Liver (tissue), 9 donors: ENCODE data around the gene DSTYK. TPM values are rescaled to one million over a fixed set of nuclear protein-coding genes. Genes with fewer than 3 reads are reported as not detected.

ENCODE experiments used
- DNase-seq: peaks from one replicate; pipeline ENCODE4 v3.0.0-alpha.2; 2017; ENCODE audit warnings: low spot score
- H3K27ac ChIP-seq, 2 donors: one replicate each; pipeline ENCODE4 v1.7.0; 2013; ENCODE audit warnings: inconsistent platforms in 2 of 2, low read length in 2 of 2, control low read depth in 1 of 2, low read depth in 1 of 2, mild to moderate bottlenecking in 1 of 2
- H3K27me3 ChIP-seq, 4 donors: one replicate each; pipeline versions ENCODE4 v1.6.1 to v1.7.0; 2013; ENCODE audit warnings: low read length in 3 of 4, inconsistent platforms in 1 of 4, mild to moderate bottlenecking in 1 of 4, moderate library complexity in 1 of 4; ENCODE audit not compliant: control insufficient read depth in 4 of 4, insufficient read depth in 4 of 4
- H3K36me3 ChIP-seq, 4 donors: one replicate each; pipeline versions ENCODE4 v1.6.1 to v1.7.0; 2013; ENCODE audit warnings: low read length in 3 of 4, mild to moderate bottlenecking in 3 of 4, low read depth in 1 of 4, moderate library complexity in 1 of 4; ENCODE audit not compliant: control insufficient read depth in 4 of 4, insufficient read depth in 3 of 4
- H3K4me1 ChIP-seq, 4 donors: one replicate each; pipeline versions ENCODE4 v1.6.1 to v1.7.0; 2013; ENCODE audit warnings: low read length in 3 of 4, mild to moderate bottlenecking in 3 of 4, moderate library complexity in 1 of 4; ENCODE audit not compliant: control insufficient read depth in 4 of 4, insufficient read depth in 4 of 4
- H3K4me3 ChIP-seq, 3 donors: one replicate each; pipeline versions ENCODE4 v1.6.1 to v1.7.0; 2013; ENCODE audit warnings: low read length in 3 of 3, control low read depth in 1 of 3, low read depth in 1 of 3, mild to moderate bottlenecking in 1 of 3
- H3K9ac ChIP-seq, 2 donors: one replicate each; pipeline ENCODE4 v1.7.0; 2013; ENCODE audit warnings: low read length in 2 of 2, mild to moderate bottlenecking in 2 of 2, moderate library complexity in 2 of 2, control low read depth in 1 of 2, low read depth in 1 of 2
- H3K9me3 ChIP-seq, 4 donors: one replicate each; pipeline versions ENCODE4 v1.6.1 to v1.7.0; 2013; ENCODE audit warnings: low read length in 3 of 4; ENCODE audit not compliant: control insufficient read depth in 4 of 4
- ATF3 ChIP-seq: IDR thresholded peaks from 2 replicates; pipeline ENCODE4 v1.6.1; 2016; ENCODE audit warnings: antibody characterized with exemption
- EGR1 ChIP-seq, 2 donors: IDR thresholded peaks; 2 replicates each; pipeline ENCODE4 v1.6.1; 2016 to 2018; ENCODE audit warnings: antibody characterized with exemption in 2 of 2, low read depth in 2 of 2
- FOXA2 ChIP-seq: IDR thresholded peaks from 2 replicates; pipeline ENCODE4 v1.6.1; 2016; ENCODE audit warnings: antibody characterized with exemption
- GABPA ChIP-seq, 2 donors: IDR thresholded peaks in 1 of 2; conservative IDR thresholded peaks in 1 of 2; 2 replicates each; pipeline ENCODE4 v1.6.1; 2016; ENCODE audit warnings: antibody characterized with exemption in 2 of 2, mild to moderate bottlenecking in 1 of 2, moderate library complexity in 1 of 2
- HNF4A ChIP-seq, 2 donors: conservative IDR thresholded peaks; 2 replicates each; pipeline ENCODE4 v1.6.1; 2016; ENCODE audit warnings: antibody characterized with exemption in 2 of 2, mild to moderate bottlenecking in 2 of 2
- HNF4G ChIP-seq: IDR thresholded peaks from 2 replicates; pipeline ENCODE4 v1.6.1; 2016; ENCODE audit warnings: antibody characterized with exemption
- JUND ChIP-seq, 2 donors: IDR thresholded peaks; 2 replicates each; pipeline ENCODE4 v1.6.1; 2016; ENCODE audit warnings: antibody characterized with exemption in 2 of 2
- NR2F2 ChIP-seq: IDR thresholded peaks from 2 replicates; pipeline ENCODE4 v1.6.1; 2016; ENCODE audit warnings: antibody characterized with exemption
- RAD21 ChIP-seq, 2 donors: IDR thresholded peaks; 2 replicates each; pipeline ENCODE4 v1.6.1; 2016; ENCODE audit warnings: antibody characterized with exemption in 2 of 2, mild to moderate bottlenecking in 2 of 2
- REST ChIP-seq: IDR thresholded peaks from 2 replicates; pipeline ENCODE4 v1.6.1; 2016; ENCODE audit warnings: antibody characterized with exemption, mild to moderate bottlenecking
- RXRA ChIP-seq, 2 donors: IDR thresholded peaks; 2 replicates each; pipeline ENCODE4 v1.6.1; 2017 to 2018; ENCODE audit warnings: antibody characterized with exemption in 2 of 2, mild to moderate bottlenecking in 1 of 2
- SP1 ChIP-seq: IDR thresholded peaks from 2 replicates; pipeline ENCODE4 v1.6.1; 2018; ENCODE audit warnings: antibody characterized with exemption, mild to moderate bottlenecking
- TAF1 ChIP-seq: conservative IDR thresholded peaks from 2 replicates; pipeline ENCODE4 v1.6.1; 2016; ENCODE audit warnings: antibody characterized with exemption, mild to moderate bottlenecking
- YY1 ChIP-seq: IDR thresholded peaks from 2 replicates; pipeline ENCODE4 v1.6.1; 2016; ENCODE audit warnings: antibody characterized with exemption, mild to moderate bottlenecking
- WGBS: extraction: QIAGEN DNeasy Blood & Tissue Kit; methylation state at CpG from one replicate; pipeline ENCODE4 v1.1.7; 2013; 5-methylcytosine and 5-hydroxymethylcytosine counted together
- polyA plus RNA-seq, 2 donors: library from polyadenylated mRNA; stranded (reverse) in 1 of 2; unstranded in 1 of 2; fragments of 200-250 nt in 1 of 2; fragments of >200 nt in 1 of 2; fragmentation: Nextera tagmentation in 1 of 2; extraction: Ambion mirVana in 1 of 2; gene quantifications; one replicate each; pipeline versions ENCODE4 v1.2.1 to v1.2.3, GENCODE V29; 2013 to 2015
- total RNA-seq, 2 donors: library from RNA; depleted of rRNA; stranded (reverse); fragments of >200 nt; gene quantifications; one replicate each; pipeline ENCODE4 v1.2.3, GENCODE V29; 2014
- TF ChIP-seq, protein P1 (sequence below): IDR thresholded peaks from 2 replicates; pipeline ENCODE4 v1.6.1; 2016; ENCODE audit warnings: antibody characterized with exemption
- TF ChIP-seq, protein P2 (sequence below): IDR thresholded peaks from 2 replicates; pipeline ENCODE4 v1.6.1; 2016; ENCODE audit warnings: antibody characterized with exemption
- TF ChIP-seq, protein P3 (sequence below): fragments of 150-350 bp; IDR thresholded peaks from 2 replicates; pipeline ENCODE4 v1.5.1; 2017; ENCODE audit warnings: improper control_type of control experiment, low read depth, low read length; ENCODE audit not compliant: missing input control
- donor health status: healthy.
- donor health status: healthy.
- donor health status: healthy.
- donor health status: healthy.
- donor health status: healthy.

Gene DSTYK
- total and polyA plus RNA-seq, 4 donors, result 1.5 to 9.9 (median 3.0) TPM

- H3K4me3 ChIP-seq, result no peak overlapping the region
- WGBS, result 84% methylated on average over 3 of the region's 3 CpGs
- TF ChIP-seq NR2F2, result no peak
- no peak for TF ChIP-seq HNF4G
- no peak for TF ChIP-seq GABPA (IDR thresholded peaks at IDR 0.05 in 1 of 2, conservative IDR thresholded peaks at IDR 0.05 in 1 of 2)
- no peak for TF ChIP-seq REST
- no peak for TF ChIP-seq RAD21 (IDR thresholded peaks at IDR 0.05)
- no peak for TF ChIP-seq SP1
- TF ChIP-seq RXRA (IDR thresholded peaks at IDR 0.05), result no peak
- TF ChIP-seq, protein P1, sequence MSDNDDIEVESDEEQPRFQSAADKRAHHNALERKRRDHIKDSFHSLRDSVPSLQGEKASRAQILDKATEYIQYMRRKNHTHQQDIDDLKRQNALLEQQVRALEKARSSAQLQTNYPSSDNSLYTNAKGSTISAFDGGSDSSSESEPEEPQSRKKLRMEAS, result no peak
- TF ChIP-seq JUND (IDR thresholded peaks at IDR 0.05), result no peak
- TF ChIP-seq YY1, result no peak
- DNase-seq, result no peak
- no peak overlapping the region for H3K27ac ChIP-seq
- no peaks in the 10 kb centered on the region for H3K27me3 ChIP-seq
- H3K9ac ChIP-seq, result no peak overlapping the region
- H3K4me1 ChIP-seq, result peaks cover 4 to 14% (median 8%) of the 10 kb centered on the region in 4 donors
- H3K9me3 ChIP-seq, result no peaks in the 10 kb centered on the region
- H3K36me3 ChIP-seq, result no peaks in the 10 kb centered on the region
These were observed 73.6 kb downstream of the DSTYK start for GRCh38 chr1:205137901-205138300.

DNA sequence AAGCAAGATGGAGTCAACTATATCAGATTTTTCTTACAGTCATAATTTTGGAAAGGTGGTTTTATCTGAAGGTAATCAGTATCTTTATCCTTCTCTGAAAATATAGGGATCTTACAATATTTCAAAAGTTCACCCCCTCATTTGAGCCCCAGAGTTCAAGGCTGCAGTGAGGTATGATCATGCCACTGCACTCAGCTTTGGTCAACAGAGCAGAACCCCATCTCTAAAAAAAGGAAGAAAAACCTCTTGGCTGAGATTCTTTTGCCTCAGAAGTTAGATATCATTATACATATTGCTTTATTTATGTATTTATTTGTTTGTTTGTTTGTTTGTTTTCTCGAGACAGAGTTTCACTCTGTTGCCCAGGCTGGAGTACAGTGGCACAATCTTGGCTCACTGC is 78.2 kb downstream of the DSTYK start:
- H3K9me3 ChIP-seq, result no peaks in the 10 kb centered on the region
- 62% methylated on average over 1 of the region's 1 CpG for WGBS
- H3K27me3 ChIP-seq, result no peaks in the 10 kb centered on the region
- TF ChIP-seq TAF1, result no peak
- TF ChIP-seq NR2F2, result no peak
- TF ChIP-seq, protein P2, sequence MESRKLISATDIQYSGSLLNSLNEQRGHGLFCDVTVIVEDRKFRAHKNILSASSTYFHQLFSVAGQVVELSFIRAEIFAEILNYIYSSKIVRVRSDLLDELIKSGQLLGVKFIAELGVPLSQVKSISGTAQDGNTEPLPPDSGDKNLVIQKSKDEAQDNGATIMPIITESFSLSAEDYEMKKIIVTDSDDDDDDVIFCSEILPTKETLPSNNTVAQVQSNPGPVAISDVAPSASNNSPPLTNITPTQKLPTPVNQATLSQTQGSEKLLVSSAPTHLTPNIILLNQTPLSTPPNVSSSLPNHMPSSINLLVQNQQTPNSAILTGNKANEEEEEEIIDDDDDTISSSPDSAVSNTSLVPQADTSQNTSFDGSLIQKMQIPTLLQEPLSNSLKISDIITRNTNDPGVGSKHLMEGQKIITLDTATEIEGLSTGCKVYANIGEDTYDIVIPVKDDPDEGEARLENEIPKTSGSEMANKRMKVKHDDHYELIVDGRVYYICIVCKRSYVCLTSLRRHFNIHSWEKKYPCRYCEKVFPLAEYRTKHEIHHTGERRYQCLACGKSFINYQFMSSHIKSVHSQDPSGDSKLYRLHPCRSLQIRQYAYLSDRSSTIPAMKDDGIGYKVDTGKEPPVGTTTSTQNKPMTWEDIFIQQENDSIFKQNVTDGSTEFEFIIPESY, result no peak
- TF ChIP-seq YY1, result no peak
- no peak for TF ChIP-seq JUND (IDR thresholded peaks at IDR 0.05)
- TF ChIP-seq RAD21 (IDR thresholded peaks at IDR 0.05), result no peak
- TF ChIP-seq, protein P1, result no peak
- TF ChIP-seq, protein P3, sequence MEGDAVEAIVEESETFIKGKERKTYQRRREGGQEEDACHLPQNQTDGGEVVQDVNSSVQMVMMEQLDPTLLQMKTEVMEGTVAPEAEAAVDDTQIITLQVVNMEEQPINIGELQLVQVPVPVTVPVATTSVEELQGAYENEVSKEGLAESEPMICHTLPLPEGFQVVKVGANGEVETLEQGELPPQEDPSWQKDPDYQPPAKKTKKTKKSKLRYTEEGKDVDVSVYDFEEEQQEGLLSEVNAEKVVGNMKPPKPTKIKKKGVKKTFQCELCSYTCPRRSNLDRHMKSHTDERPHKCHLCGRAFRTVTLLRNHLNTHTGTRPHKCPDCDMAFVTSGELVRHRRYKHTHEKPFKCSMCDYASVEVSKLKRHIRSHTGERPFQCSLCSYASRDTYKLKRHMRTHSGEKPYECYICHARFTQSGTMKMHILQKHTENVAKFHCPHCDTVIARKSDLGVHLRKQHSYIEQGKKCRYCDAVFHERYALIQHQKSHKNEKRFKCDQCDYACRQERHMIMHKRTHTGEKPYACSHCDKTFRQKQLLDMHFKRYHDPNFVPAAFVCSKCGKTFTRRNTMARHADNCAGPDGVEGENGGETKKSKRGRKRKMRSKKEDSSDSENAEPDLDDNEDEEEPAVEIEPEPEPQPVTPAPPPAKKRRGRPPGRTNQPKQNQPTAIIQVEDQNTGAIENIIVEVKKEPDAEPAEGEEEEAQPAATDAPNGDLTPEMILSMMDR, result no peak
- TF ChIP-seq GABPA (IDR thresholded peaks at IDR 0.05 in 1 of 2, conservative IDR thresholded peaks at IDR 0.05 in 1 of 2), result no peak
- TF ChIP-seq EGR1 (IDR thresholded peaks at IDR 0.05; ENCODE audit: low read depth in 2 of 2), result no peak
- no peak for TF ChIP-seq RXRA (IDR thresholded peaks at IDR 0.05)
- TF ChIP-seq ATF3, result no peak
- TF ChIP-seq HNF4A (conservative IDR thresholded peaks at IDR 0.05), result no peak
- no peak for TF ChIP-seq HNF4G
- no peak for TF ChIP-seq FOXA2
- TF ChIP-seq REST, result no peak
- TF ChIP-seq SP1, result no peak
- no peak overlapping the region for H3K27ac ChIP-seq
- no peaks in the 10 kb centered on the region for H3K36me3 ChIP-seq
- no peak overlapping the region for H3K4me3 ChIP-seq
- no peak overlapping the region for H3K9ac ChIP-seq
- peaks cover 0 to 6% (median 2%) of the 10 kb centered on the region in 4 donors for H3K4me1 ChIP-seq
- no peak for DNase-seq
